HG03439 (cell line): ENCODE results near the gene TRAF3IP3.

Experiments
- ATAC-seq: cut with Tn5 transposase; IDR thresholded peaks from one replicate; pipeline ENCODE4 v1.9.1; 2021; ENCODE audit warnings: mild to moderate bottlenecking, moderate library complexity; ENCODE audit not compliant: unreplicated experiment

The TRAF3IP3 gene

GRCh38 chr1:209737118-209737505 is 18.7 kb upstream of the TRAF3IP3 start:
- no peak for ATAC-seq

- ATAC-seq, result no peak
Observed at GRCh38 chr1:209738270-209738669, 17.6 kb upstream of the TRAF3IP3 start.

GRCh38 chr1:209741193-209741592 is 14.7 kb upstream of the TRAF3IP3 start:
- no peak for ATAC-seq

- ATAC-seq, result no peak
Observed at GRCh38 chr1:209741889-209742288, 14.0 kb upstream of the TRAF3IP3 start.

GRCh38 chr1:209742409-209743144 is 13.3 kb upstream of the TRAF3IP3 start:
- no peak for ATAC-seq

- ATAC-seq, result no peak
Observed at GRCh38 chr1:209743145-209743482, 12.7 kb upstream of the TRAF3IP3 start.

GRCh38 chr1:209746451-209747165 is 9.2 kb upstream of the TRAF3IP3 start:
- ATAC-seq, result no peak

- ATAC-seq, result peak; percentile 88
Observed at GRCh38 chr1:209747580-209748262, 8.1 kb upstream of the TRAF3IP3 start.

- no peak for ATAC-seq
Observed at GRCh38 chr1:209748620-209749019, 7.2 kb upstream of the TRAF3IP3 start.

GRCh38 chr1:209749205-209749604 is 6.6 kb upstream of the TRAF3IP3 start:
- ATAC-seq, result no peak

GRCh38 chr1:209749670-209750323 is 6.1 kb upstream of the TRAF3IP3 start:
- ATAC-seq, result no peak

- ATAC-seq, result peak; percentile 46
Observed at GRCh38 chr1:209751627-209752231, 4.1 kb upstream of the TRAF3IP3 start.

- no peak for ATAC-seq
Observed at GRCh38 chr1:209752890-209753289, 3.0 kb upstream of the TRAF3IP3 start.

- no peak for ATAC-seq
Observed at GRCh38 chr1:209755256-209755655, 597 bp upstream of the TRAF3IP3 start.

GRCh38 chr1:209756615-209757445 is 977 bp downstream of the TRAF3IP3 start:
- peak; percentile 21 for ATAC-seq

GRCh38 chr1:209758400-209758799 is 2.5 kb downstream of the TRAF3IP3 start:
- no peak for ATAC-seq

- no peak for ATAC-seq
Observed at GRCh38 chr1:209759829-209760359, 4.0 kb downstream of the TRAF3IP3 start.

GRCh38 chr1:209761011-209761635 is 5.3 kb downstream of the TRAF3IP3 start:
- no peak for ATAC-seq

- no peak for ATAC-seq
Observed at GRCh38 chr1:209766051-209766450, 10.2 kb downstream of the TRAF3IP3 start.
